DMS114 treated with DMSO at 0.1 percent for 48 hours (cell line): Measurements from ENCODE around the gene NFATC1.

Experiments used
- DNase-seq: peaks from one replicate; lab custom pipeline; 2025; ENCODE audit not compliant: unreplicated experiment; lab: John Stamatoyannopoulos, UW

NFATC1 gene

DNA sequence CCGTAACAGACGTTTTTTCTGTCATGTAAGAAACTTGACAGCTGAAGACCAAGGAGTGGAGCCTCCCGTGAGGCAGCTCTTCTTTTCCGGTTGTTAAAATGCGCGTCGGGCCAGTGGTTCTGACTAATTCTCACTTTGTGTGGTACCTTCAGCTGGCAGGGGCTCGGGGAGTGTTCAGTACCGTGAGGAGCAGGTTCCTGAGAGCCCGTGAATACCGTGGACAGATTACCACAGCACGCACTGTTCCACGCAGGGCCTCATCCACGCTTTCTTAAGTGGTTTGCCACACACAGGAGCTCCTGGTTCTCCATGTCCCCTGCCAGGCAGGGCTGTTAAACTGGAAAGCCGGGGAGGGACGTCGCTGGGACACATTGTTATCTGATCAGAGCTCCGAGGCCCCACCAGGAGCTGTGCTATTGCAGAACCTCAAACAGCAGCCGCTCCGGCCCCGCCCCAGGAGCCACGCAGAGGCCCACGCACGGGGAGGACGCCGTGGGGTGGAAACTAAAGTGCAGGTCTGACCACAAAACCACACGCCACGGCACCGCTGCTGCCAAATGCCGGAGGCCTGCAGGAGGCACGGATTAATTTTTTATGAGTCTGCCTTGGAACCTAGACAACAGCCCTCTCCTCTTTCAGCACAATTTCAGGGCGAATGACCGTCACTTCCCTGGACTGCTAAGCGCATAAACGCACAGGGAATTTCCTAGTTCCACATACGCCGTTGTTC is 43.3 kb downstream of the NFATC1 start:
- DNase-seq, result no peak

DNA sequence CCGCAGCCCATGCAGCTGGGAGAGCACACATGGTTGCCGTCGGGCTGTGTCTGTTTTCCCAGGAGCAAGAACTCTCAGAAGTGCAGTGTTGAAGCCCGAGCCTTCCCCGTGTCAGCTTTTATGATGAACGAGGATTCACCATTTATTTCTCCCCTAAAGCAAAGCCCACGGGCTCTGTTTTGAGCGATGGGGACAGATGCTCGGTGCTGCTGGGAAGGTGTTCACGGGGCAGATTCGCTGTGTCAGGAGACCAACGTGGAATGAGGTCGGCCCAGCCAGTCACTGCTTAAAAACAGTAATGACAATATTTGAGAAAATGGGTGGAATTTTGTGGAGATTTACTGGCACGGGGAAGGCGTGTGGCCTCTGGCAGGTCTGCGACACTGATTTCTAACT is 43.9 kb downstream of the NFATC1 start:
- DNase-seq, result no peak

DNA sequence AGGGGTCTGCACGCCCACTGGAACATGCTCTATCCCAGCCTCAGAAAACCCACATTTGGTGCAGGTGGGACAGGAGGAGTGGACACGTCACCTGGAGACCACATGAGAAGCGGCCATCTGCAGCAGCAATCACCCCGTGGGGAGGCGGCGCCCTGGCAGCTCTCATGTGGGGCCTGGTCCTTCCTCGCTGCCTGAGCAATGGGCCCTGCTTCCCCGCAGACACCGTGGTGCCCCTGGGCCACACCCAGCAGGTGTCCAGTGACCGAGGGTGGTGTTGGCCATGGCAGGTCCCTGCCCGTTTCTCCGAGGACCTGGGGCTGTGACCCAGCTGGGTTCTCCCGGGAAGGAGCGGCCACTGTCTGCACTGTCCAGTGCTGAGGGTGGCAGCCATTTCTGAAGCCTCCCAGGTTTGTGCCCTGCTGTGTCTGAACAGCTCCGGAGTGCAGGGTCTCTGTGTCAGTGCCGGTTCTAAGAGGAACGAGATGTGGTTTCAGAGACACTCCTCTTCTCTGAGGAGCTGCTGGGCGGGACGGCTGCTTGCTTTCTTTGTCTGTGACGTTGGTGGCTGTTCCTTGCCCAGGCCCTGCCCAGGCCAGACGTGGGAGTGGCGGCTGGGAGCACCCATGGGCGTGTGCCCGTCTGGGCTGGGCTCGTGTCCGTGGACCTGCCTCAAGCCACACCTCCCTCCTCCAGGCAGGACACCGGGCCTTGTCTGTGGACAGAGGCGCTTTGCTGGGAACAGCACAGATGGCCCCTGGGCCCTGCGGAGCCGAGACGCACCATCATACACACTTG is 44.8 kb downstream of the NFATC1 start:
- no peak for DNase-seq

DNA sequence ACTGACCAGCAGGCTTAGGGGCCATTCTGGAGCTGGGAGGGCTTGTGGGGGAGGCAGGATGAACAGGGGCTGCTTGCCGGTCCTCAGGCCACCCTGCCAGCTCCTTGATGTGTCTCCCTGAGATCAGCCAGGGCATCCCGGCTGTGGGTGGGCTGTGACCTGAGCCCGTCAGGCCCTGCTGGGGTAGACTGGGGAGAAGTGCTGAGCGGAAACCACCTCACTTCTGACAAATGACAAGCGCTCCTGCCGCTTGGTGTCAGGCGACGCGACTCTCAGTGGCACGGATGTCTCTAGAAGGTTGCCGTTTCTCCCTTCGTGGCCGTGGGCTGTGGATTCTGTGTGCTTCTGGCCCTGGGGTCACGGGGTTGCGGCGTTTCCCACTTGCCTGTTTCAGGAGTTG is 45.7 kb downstream of the NFATC1 start:
- DNase-seq, result no peak

DNA sequence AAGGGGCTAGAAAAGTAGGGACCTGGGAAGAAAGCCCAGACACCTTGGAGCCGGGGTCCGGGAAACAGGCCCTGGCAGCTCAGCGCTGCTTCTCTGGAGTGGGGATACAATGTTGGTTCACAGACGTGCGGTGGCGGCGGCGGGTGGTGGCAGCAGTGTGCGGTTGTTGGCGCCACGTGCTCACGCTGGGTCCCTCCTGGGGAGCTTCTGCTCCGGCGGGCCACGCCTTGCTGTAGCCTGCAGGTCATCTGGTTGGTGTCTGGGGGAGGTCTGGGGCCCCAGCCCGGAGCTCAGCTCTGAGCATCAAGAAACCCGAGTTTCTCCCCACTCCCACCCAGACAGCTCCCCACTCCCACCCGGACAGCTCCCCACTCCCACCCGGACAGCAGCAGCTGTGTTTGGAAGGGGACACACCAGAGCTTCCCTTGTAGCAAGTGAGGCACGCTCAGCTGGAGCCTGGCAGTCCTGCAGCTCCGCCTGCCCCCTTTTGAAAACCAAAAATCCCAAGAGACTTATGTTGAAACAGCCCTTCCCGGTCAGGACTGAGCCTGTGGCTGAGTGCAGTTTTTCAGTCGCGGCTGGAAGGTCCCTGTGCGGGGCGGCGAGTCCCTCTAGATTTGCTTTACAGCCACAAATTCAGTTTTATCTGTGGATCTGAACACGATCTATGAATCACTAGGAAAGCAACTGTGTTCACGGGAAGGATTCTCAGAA is 46.9 kb downstream of the NFATC1 start:
- no peak for DNase-seq

- DNase-seq, result no peak
Measured at GRCh38 chr18:79445221-79445620, 49.5 kb downstream of the NFATC1 start.

DNA sequence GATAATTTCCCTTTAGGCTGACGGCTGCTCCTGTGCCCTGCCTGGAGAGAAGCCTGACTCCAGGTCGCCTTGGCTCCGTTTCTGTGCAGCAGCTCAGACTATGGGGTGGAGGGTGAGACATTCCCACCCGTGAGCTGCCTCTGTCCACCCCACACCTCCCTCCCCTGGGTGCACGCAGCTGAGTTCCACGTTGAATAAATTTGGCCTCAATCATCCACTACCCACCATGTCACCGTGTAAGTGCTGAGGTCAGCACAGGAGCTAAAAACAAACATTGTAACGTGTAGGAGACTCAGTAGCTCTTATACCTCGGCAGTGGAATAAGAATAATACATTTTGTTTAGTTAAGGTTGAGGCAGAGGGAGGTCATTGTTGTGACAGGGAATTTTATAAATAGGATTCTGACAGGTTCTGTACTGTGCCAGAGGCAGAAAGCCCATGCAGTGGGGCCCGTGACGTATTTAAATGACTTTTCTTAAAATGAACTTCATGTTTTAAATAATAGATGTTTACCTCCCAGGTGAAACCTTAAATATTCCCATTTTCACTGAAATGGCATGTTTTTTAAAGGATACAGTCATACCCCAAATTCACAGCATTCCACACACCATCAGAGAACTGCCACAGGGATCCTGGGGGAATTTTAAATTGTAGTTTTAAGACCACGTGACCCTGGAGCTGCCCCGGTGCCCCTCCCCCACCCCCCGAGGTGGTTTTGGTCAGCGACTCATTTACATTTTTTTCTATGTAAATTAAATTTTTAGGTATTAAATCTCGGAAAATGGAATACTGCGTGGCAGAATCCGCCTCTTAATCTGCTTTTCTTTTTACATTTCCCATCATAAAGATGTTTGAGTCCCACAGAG is 50.2 kb downstream of the NFATC1 start:
- no peak for DNase-seq

- DNase-seq, result no peak
Measured at GRCh38 chr18:79446931-79447330, 51.2 kb downstream of the NFATC1 start.

DNA sequence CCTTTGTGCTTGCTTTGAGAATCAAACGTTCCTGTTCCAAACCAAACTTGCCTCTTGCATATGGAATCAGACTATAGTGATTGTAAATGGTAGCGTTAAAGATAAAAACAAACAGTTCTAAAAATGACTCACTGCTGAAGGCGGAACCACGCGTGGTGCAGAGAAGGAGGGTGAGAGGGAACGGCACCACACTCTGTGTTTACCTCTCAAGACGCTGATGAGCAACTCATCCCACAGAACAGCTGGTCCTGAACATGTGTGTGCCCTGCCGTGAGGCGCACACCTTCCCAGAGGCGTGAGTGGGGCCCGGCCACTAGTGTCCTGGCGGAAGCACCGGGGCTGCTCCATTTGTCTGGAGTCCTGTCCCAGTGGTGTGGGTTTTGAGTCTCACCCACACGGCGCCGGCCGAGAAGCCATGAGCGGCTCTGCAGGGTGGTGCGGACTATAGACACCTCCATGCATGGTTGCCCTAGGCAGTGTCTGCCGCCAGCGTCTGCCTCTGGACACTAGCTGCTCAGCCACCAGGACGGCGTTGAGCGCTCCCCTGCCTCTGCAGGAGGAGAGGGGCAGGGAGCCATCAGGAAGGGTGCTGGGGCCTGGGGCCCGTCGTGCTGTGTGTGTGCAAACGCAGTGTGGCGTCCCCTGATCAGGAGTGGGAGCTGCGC is 52.1 kb downstream of the NFATC1 start:
- DNase-seq, result no peak

DNA sequence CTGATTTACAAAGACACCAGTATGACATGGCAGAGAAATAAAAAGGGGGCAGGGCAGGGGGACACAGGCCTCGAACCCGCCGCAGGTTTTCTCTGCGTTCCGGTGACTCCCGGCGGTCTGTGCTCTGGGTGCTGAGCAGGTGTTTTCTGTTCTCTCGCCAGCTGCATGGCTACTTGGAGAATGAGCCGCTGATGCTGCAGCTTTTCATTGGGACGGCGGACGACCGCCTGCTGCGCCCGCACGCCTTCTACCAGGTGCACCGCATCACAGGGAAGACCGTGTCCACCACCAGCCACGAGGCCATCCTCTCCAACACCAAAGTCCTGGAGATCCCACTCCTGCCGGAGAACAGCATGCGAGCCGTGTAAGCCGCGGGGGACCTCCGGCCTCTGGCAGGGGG is 52.9 kb downstream of the NFATC1 start:
- no peak for DNase-seq

DNA sequence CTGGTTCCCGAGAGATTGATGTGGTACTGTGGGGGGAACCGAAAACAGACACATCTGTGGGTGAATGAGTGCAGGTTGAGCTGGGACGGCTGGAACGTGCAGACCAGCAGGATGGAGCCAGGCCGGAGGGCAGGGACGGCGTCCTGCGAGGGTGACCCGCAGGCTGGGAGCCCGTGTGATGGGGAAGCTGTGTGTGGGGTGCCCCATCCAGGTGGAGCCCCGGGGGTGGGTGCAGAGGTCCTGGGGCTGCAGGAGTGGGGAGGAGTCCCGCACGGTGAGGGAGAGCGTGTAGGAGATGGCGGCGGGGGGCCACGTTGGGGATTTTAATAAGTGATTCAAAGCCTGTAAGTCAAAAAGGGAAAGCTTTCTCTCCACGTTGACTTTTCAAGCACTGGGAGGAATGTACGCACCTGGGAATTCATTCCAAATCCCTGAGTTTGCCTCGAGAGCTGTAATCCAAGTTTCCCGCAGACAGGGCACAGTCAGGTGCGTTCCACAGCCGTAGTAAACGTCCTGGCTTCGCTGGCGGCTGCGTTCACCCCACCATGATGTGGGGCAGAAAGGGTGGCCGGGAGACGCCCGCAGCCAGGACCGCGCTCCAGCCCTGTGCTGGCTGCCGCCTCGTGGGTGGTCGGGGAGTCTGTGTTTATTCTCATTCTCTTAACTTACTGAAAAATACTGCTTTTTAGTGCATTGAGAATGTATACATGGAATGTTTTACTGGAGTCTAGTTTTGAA is 54.0 kb downstream of the NFATC1 start:
- DNase-seq, result no peak

DNA sequence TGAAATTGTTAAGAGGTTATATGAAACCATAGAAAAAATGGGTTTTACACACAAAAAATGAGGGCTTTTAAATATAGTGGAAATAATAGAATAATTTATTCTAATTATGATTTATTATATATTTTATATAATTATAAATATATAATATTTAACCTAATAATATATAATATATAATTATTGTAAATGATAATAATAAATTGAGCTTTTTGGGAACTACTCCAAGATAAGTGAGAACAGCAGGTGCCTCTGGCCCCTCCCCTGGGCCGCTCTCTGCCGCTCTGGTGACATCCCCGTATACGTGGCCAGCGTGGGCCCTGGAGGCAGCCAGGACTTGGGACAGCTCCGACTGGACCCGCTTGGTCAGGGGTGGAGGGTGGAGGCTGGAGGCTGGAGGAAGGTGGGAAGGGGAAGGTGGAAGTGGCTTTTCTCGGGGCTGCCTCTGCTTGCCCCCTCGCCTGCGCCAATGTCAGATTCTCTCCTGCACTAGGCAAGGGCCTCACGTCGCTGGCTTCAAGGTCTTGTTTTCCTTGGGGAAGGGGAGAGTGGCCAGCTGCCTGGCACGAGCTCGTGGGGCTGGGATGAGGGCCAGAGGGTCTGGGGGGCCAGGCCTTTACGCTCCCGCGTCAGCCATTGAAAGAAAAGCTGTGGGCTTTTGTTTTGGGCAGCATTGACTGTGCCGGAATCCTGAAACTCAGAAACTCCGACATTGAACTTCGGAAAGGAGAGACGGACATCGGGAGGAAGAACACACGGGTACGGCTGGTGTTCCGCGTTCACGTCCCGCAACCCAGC is 54.8 kb downstream of the NFATC1 start:
- DNase-seq, result no peak

GRCh38 chr18:79451237-79452125 is 55.8 kb downstream of the NFATC1 start:
- no peak for DNase-seq

DNA sequence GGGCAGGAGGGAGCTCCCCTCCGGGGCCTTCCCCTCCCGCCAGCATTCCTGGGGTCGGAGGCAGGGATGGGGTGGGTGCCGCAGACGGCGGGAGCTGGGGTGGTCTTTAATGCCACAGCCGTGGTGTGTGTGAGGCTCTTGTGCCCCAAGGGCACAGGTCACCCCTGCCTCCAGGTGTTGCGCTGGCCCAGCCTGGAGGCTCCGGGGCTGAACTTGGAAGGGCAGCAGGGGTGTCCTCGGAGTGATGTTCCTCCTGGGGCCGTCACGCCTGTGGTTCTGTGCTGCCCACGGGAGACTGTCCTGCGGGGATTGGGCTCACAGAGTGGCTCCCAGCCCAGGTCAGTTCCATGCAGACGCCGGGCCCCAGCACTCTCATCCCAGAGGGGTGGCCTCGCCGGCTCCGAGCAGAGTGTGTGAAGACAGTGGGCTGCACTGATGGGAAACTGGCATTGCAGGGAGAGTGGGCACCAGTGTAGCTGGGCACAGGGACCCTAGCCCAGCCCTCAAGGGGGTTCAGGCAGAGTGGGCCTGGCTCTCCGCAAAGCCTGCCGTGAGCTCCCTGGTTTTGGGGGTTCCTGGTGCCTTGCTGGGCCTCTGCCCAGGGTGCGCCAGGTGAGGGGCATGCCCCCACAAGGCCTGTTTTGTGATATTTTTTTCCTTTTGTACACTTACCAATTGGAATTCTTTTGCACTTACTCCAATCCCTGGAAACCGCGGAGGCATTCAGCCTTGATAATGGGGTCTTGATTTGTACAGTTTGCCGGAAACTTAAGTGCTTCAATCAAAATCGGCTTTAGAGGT is 56.7 kb downstream of the NFATC1 start:
- no peak for DNase-seq

- DNase-seq, result no peak
Measured at GRCh38 chr18:79452991-79453645, 57.4 kb downstream of the NFATC1 start.

DNA sequence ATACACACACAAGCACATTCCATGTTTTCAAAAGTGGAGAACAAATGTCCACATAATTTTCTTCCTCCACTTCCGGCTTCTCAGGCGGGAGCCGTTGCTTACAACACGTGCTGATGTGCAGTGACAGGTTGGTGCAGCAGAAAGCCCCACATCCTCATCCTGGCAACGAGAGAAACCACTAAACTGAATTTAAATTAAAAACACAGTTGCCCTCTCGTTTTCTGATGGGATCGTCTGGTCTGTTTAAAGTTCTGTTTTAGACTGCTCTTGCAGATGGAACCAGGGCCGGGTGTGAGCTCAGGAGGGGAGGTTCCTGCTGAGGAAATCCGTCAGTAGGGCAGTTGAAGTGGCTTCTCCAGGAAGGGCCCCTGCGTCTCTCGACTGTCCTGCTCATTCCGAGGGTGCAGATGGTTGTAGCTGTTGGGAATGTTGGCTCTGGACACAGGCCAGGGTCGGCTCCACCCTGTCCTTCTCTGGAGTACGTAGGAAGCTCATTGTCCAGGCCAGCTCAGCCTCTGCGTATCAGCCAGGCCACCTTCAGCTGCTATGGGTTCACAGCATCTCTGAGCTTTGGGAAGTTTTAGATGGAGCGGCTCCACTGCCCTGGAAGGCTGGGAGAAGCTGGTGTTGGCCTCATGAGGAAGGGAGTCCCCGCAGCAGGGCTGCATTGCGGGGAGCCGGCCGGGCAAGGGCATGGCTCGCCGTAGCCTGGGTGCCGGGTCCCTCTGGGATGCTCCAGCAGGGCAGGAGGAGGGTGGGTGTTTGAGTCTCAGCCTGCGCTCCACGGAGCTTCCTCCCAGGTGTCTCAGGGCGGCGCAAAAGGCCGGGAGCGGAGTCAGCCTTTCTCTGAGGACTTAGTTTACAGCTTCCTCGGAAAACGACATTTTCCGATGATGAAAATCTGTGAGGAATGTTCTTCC is 58.3 kb downstream of the NFATC1 start:
- no peak for DNase-seq
